CD4-positive, alpha-beta T cell treated with Interleukin-2 at 100 ng/mL for 4 hours (primary cell): ENCODE data around the gene ACTC1.

Experiments
- DNase-seq: peaks from one replicate; pipeline ENCODE4 v3.0.0-alpha.2; 2020; ENCODE audit warnings: low spot score

The ACTC1 gene

DNA sequence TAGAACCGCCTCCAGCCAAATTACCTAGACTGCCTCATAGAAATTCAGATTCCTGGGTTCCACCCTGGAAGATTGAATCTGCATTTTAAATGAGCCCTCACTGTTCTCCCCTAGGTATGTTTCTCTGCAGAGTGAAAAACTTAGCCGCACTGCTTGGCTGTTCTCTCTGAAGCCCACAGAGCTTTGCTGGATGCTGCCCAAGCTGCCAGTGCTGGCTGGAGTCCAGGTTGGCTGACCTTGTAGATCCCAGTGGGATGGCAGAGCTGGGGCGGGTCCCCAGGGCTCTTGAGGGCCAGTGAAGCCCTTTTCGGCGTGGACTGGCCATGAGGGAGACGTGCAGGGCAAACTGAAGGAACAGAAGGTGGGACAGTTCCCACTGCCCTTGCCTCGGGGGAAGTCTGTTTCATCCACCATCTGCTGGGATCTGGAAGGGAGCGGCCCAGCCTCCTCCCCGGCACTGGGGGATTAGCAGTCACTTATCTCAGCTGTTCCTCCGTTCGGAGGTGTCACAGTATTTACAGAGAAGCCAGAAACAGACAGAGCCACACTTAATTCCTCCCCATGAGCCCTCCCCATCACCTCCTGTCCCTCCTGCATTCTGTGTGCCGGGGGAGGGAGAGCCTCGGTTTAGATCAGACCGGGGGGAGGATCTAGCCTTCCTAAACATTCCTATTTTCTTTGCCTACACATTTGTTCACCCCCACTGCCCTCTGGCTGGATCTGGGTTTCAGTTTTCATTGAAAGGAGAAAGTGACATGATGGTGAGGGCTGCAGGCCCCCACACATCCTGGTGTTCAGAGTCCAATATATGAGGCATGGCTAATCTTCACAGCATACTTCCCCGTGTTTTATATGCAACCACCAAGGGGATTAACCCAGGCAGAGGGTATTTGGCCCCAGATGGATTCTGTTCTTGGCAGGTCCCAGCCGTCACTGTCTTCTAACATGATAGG lies 4.1 kb upstream of the ACTC1 start:
- no peak for DNase-seq

DNA sequence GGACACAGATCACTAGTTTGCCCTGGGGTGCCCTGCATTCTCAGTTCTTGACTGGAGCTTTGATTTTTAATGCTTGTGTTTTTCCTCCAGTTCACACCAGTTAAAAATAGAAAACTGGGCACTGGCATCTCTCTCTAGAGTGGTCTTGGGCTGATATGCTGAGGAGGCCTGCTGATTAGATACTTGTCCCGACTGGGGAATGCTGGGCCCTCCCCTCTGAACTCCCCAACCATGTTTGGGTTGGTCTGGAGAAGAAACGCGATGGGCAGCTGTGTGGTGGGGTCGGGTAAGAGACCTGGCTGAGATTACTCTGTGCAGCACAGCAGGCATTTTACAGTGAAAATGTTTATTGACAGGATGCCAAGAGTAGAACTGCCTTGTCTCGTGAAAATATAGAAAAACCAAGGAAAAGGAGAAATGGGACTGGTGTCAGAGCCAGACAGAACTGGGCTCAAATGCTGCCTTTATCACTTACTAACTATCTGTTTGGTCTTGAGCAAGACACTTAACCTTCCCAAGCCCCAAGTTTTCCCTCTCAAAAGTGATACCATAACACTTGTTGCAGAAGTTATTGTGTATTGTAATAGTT lies 1.6 kb upstream of the ACTC1 start:
- DNase-seq, result no peak

DNA sequence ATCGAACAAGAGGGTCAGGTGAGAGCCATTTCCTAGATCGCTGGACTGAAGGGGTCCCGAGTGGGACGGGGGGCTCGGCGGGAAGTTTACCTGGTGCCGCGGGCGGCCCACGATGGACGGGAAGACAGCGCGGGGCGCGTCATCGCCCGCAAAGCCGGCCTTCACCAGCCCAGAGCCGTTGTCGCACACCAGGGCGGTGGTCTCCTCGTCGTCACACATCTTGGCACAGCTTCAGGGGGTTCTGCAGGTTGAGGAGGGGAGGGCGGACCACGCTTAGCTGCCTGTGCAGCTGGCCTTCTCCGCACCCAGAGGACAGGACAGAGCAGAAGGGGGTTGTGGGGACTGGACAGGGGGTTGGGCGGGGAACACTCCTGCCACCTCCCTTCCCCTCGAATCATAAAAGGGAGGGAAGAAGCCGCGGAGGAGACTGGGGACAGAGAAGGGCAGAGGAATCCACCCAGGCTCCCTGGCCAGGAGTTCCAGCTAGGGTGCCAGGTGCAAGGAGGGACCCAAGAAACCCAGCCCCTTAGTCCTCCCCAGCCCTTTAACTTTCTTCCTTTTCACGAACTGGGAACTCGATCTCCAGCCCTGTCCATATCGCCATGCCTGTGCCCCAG lies 651 bp downstream of the ACTC1 start:
- no peak for DNase-seq

DNA sequence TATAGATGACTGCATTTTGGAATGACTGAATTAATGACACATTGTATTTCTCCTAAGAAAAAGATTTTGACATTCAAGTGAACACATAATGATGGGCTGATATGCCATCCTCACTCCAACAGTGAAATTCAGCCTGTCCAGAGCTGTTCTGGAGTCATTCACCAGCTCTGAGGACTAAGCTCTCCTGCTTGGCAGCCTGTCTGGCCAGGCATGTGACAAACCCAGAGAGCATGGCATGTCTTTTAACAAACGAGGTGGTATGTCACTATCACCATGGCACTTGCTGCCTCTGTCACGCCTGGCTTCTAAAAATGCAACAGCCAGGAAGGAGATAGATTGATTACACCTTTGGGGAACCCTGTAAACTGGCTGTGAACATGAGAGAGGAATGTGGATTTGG lies 1.4 kb downstream of the ACTC1 start:
- no peak for DNase-seq

DNA sequence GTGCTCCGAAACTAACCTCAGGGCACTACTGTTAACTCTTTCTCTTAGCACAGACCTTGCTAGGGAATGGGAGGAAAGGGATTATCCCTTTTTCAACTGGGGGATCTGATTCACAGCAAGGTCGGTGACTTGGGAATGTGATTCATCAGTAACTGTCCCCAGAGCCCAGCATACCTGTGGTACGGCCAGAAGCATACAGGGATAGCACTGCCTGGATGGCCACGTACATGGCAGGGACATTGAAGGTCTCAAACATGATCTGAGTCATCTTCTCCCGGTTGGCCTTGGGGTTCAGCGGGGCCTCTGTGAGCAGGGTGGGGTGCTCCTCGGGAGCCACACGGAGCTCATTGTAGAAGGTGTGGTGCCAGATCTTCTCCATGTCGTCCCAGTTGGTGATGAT lies 2.3 kb downstream of the ACTC1 start:
- no peak for DNase-seq

DNA sequence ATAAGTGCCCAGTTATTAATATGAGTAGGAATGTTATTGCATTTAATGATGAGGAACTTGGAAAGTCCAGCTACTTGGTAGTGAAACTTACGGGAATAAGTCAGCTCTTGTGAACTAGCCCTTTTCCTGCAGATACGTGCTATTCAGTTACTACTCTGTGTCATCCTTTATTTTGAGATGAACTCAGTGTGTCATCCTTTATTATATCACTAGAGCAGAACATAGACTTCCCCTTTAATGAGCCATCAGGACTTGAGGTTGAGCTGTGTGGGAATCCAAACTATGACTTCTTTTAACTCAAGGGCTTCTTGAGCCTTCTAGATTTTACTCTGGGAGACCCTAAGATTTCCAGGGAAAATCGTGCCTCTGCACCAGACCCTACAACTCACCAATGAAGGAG lies 3.6 kb downstream of the ACTC1 start:
- DNase-seq, result no peak

DNA sequence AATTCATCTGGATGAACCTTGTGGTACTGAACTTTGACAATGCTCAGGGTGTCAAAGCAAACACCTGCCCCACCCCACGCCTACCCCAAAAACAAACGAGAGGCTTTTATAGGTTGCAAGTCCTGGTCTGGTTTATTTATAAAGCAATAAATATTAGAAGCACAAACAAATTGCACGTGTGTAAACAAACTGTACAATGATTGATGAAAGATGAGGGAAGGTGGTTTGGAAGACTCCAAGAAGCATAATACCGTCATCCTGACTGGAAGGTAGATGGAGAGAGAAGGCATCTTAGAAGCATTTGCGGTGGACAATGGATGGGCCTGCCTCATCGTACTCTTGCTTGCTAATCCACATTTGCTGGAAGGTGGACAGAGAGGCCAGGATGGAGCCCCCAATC lies 5.2 kb downstream of the ACTC1 start:
- DNase-seq, result no peak

DNA sequence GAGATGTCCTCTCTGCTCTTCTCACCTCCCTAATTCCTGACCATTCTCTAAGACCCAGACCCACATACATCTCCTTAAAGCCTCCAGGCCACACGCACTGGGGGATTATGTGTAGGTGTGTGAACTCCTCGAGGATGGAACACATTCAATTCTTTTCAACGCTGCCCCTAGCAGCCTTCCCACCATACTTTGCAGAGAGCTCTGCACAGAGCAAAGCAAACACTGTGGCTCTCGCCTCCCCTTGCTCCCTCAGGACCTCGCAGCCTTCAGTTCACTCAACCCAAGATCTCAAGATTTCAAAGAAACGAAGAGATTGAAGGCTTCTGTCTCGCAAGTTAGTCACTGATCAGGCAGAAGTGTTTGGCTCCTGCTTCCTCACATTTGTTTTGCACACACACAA lies 6.0 kb downstream of the ACTC1 start:
- no peak for DNase-seq

DNA sequence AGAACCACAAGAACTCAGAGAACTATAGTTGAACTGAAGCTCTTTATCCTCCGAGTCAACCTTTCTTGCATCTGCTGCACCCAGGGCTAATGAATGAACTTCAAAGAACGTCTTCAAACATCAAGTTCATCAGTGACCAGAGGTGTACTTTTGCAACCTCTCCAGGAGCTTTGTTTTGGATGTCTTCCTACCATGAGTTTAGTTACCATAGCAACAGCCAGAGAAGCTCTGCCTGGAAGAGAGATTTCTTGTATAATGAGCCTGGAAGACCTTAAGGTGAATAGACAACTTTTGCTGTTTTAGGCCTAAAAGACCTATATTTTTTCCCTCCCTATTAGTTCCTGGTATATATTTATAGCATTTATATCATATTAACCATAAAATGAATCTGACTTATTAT lies 9.1 kb downstream of the ACTC1 start:
- DNase-seq, result no peak

DNA sequence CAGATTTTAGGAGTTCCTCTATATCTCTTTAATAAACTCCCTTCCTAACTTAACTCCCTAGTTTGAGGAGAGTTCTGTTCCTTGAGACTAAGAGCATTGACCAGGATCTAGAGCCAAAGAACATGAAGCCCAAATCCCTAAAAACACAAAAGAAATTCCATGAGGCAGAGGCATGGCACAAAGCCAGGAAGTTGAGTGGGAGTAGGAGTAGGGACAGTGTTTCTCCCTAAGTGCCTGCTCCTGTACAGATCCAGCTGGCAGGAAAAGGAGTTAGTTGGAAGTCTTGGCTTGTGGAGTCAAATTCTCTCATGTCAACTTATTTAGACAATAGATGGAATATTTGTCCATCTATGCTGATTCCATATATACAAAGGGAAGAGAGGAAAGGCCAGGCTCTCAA lies 11.4 kb downstream of the ACTC1 start:
- DNase-seq, result no peak

DNA sequence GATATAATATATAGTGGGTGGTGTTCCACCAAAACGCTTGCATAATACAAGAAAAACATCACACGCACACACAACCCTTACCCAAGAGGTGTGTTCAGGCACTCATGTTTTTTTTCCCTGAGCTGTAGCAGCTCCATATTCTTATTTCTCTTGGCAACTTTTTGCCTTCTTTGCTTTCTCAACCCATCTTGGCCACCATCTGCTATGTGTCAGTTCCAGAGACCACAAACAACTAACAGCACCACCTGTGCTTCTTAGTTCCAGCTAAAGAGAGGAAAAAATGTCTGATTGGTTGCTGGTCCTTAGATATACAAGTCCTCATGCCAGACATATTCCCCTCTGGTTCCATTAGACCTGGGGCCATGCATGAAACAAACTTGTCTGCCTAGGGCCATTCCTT lies 11.9 kb downstream of the ACTC1 start:
- DNase-seq, result no peak

DNA sequence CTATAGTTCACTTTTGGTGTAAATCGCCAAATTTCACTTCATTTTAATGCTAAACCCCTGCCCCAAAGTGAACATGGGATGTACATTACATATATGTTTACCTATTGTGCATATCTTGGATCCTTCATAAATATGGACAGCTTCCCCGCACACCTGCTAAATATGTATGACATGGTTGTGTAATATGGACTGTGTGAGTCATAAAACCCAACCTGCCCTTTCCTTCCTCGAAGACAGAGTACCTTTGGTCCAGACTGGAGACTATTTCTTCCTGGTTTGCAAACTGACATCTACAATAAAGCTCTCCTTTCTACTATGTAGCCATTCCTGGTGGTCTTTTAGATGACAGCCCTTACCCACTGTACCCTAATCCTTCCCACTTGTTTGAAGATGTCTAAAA lies 12.4 kb downstream of the ACTC1 start:
- no peak for DNase-seq

DNA sequence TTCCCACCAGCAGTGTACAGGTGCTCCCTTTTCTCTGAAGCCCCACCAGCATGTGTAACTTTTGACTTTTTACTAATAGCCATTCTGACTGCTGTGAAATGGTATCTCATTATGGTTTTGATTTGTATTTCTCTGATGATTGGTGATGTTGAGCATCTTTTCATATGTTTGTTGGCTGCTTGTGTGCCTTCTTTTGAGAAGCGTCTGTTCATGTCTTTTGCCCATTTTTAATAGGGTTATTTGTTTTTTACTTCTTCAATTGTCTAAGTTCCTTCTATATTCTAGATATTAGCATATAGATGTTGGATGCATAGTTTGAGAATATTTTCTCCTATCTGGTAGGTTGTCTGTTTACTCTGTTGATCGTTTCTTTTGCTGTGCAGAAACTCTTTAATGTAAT lies 14.6 kb downstream of the ACTC1 start:
- no peak for DNase-seq

DNA sequence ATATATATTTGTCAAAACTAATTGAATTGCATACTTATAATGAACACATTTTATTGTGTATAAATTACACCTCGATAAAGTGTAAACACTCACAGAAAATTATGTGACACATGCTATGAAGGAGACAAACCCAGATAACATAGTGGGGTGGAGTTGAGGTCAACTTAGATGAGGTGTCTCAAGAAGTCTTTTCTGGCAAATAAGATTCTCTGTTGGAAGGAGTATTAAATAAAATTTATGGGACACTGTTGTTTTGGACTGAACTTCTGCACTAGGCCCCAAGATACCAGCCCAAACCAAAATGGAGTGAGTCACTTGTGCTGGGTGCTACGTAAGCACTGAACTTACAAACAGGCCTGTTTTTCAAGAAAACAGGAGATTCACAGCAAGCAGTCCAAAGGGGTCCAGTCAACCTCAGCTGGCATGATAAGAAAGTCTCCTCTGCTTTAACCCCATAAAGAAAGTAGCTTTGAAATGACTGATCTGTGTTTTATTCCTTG lies 18.7 kb downstream of the ACTC1 start:
- no peak for DNase-seq

DNA sequence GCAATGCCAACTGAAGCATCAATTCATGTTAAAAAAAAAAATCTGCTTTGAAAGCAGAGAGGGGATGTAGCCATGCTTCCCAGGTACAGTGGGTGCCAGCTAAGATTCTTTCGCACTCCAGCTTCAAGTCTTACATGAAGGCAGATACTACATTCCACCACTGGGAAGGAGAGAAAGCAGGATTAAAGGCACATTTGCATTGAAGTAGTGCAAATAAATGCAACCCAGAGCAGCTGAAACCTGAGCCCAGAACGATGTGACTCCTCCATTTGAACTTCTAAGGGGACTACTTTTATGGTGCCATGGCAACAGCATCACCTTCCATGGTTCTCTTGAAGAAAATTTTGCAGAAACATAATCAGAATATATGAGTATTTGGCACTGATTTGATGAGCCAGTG lies 21.4 kb downstream of the ACTC1 start:
- DNase-seq, result no peak

DNA sequence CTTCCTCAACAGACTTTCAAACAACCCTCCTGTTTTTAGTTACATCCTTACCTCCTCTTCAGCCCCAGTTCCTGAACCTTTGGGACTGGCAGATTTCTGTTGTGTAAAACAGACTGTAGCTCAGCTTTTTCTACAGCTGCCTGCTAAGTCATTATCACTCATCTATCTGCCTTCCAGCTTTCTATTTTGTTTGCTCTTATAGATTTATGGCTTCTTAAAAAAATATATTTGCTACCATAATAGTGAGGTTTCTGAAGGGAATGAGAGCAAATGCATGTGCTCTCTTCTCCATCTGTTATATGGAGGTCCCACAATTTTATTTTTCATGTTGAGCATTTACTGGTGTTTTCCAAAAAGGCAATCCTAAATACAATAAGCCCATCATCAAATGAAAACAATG lies 22.3 kb downstream of the ACTC1 start:
- DNase-seq, result no peak

DNA sequence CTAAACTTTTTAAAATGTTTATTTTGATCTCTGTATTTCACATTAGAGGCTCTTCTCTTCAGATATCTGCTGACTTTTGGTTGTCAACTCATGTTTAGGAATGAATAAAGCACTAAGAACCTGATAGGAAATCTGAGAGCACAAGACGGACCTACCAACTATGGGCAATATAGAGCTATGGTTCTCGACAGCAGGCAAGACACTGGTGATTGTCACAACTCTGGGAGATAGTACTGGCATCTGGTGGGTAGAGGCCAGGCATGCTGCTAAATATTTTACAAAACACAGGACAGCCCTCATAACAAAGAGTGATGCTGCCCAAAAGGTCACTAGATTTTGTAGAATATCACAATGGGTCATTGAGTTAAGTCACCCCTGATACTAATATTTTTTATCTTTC lies 23.0 kb downstream of the ACTC1 start:
- no peak for DNase-seq

DNA sequence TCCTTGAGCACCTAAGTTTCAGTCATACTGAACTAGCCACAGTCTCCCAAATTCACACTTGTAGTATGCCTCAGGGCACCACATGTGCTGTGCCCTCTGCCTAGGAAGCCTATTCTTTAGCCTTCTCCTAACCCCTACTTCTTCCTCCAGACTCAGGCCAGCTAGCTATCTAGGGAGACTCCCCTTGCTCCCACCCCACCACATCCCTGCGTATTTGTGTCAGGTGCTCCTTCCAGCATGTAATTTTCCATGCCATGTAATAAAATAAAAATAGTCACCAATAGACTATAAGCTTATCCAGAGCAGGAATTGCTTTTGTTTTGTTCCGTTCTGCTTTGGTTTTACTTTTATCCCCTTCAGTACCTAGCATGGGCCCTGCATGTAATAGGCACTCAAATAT lies 25.6 kb downstream of the ACTC1 start:
- no peak for DNase-seq

DNA sequence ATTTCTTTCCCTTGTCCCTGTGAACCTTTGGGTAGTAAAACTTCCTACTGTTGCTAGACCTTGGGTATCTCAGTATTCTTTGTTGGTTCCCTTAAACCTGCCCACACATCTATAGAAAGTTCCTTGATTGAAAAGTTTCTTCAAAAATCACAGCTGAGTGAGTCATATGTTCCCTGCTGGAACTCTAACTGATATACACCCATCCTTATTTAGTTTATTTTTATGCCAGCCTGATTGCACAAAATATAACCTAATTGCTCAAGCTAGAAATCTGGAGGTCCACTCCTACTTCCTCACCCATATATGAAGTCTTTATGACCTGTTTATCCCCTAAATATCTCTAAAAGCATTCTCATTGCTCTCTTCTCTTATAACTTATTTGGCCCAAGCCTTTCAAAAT lies 26.8 kb downstream of the ACTC1 start:
- no peak for DNase-seq

DNA sequence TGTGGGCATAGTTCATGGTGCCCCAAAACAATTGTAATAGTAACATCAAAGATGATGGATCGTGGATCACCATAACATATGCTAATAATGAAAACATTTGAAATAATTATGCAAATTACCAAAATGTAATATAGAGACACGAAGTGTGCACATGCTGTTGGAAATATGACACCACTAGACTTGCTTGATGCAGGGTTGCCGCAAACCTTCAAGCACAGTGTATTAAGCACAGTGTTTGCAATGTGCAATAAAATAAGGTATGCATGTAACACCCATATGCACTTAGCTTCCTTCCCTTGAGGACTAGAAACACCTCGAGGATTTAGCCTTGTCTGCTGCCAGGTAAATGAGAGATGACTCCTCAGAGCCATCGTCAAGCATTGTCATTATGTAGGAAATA lies 29.6 kb downstream of the ACTC1 start:
- DNase-seq, result no peak

DNA sequence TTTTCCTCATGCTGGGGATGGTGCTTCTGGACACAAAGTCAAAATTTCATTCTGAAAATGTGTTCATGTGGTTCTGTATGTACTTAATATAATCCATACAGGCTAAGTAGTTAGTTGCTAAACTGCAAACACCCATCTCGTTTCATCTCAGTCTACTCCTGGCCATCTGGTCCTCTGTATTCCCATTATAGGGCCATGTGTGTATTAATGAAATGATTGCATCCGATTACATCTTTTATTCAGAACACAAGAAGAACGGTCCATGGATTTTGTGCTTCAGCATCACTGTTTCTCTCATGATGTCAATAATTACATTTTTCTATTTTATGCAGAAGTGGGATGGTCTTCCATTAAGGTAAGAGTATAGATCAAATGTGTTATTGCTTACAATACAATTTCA lies 34.4 kb downstream of the ACTC1 start:
- DNase-seq, result no peak

DNA sequence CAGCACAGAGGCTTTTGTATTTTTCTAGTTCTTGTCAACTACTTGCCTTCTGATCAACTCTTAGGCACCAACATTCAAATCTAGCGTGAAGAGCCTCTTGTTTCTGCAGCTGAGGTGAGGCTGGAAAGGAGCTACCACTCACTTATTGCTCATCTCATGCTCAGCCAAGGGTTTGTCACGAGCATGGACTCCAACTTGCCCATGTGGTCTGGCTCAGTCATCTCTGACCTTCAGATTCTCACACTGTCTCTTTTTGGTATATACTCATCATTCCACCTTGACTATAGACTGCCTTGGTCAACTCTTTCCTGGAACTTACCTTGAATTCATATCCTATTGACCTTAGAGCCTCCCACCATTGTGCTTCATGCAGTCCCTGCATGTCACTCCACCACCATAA lies 35.4 kb downstream of the ACTC1 start:
- no peak for DNase-seq

DNA sequence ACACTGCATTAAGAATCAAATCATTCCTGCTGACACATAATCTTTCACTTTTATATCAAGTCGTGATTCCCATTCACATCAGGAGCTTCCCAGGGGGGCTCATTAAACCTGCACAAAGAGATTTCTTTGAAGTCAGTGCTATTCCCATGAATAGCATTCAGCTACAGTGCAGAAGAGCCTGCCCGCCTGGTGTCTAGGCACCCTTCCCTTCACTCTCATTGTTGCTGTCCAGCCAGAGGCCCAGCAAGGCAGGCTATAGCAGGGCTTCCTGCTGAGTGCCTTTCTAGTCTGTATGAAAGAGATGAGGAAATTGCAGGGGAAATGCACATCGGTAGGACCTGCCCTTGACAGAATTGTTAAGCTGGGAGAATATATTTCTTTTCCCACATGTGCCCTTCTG lies 36.0 kb downstream of the ACTC1 start:
- no peak for DNase-seq
